ENCODE results near the gene FLNB.

Gene FLNB

GRCh38 chr3:58006661-58007060 is 1.6 kb upstream of the FLNB start:
- ATAC-seq (replicated peaks; ENCODE audit: extremely low read depth, poor library complexity, severe bottlenecking): no peak
- H3K27me3 Mint-ChIP-seq: no peaks in the 10 kb centered on the region
- H3K4me3 Mint-ChIP-seq: peak overlapping the region; percentile 28
- H3K36me3 Mint-ChIP-seq (ENCODE audit: insufficient read depth): peaks cover 6% of the 10 kb centered on the region
- peak overlapping the region; percentile 30 for H3K27ac Mint-ChIP-seq (ENCODE audit: low read depth)
- H3K9me3 Mint-ChIP-seq: no peaks in the 10 kb centered on the region
- peaks cover 20% of the 10 kb centered on the region for H3K4me1 Mint-ChIP-seq
- DNase-seq (ENCODE audit: low spot score in 2 of 2): no peak

- Mint-ChIP-seq H3K27ac (ENCODE audit: low read depth) (no peak overlapping the region), H3K36me3 (ENCODE audit: insufficient read depth) (peaks cover 6% of the 10 kb centered on the region), H3K4me1 (peaks cover 33% of the 10 kb centered on the region), H3K4me3 (peak overlapping the region; percentile 81), H3K9me3 (no peaks in the 10 kb centered on the region), H3K27me3 (no peaks in the 10 kb centered on the region)
- DNase-seq (ENCODE audit: low spot score in 2 of 2) (peak in 1 of 2 donors; percentile 10), ATAC-seq (replicated peaks; ENCODE audit: extremely low read depth, poor library complexity, severe bottlenecking) (no peak)
Measured at GRCh38 chr3:58009026-58009748, 965 bp downstream of the FLNB start.

GRCh38 chr3:58009749-58010535 is 1.7 kb downstream of the FLNB start:
- H3K27ac Mint-ChIP-seq (ENCODE audit: low read depth): no peak overlapping the region
- peaks cover 5% of the 10 kb centered on the region for H3K36me3 Mint-ChIP-seq (ENCODE audit: insufficient read depth)
- H3K27me3 Mint-ChIP-seq: no peaks in the 10 kb centered on the region
- no peak for DNase-seq (ENCODE audit: low spot score in 2 of 2)
- H3K9me3 Mint-ChIP-seq: no peaks in the 10 kb centered on the region
- peak overlapping the region; percentile 81 for H3K4me3 Mint-ChIP-seq
- ATAC-seq (replicated peaks; ENCODE audit: extremely low read depth, poor library complexity, severe bottlenecking): no peak
- H3K4me1 Mint-ChIP-seq: peaks cover 33% of the 10 kb centered on the region

- peak overlapping the region; percentile 81 for H3K4me3 Mint-ChIP-seq
- no peak for ATAC-seq (replicated peaks; ENCODE audit: extremely low read depth, poor library complexity, severe bottlenecking)
Measured at GRCh38 chr3:58010562-58010961, 2.3 kb downstream of the FLNB start.

GRCh38 chr3:58011580-58011979 is 3.4 kb downstream of the FLNB start:
- no peaks in the 10 kb centered on the region for H3K27me3 Mint-ChIP-seq
- peaks cover 33% of the 10 kb centered on the region for H3K4me1 Mint-ChIP-seq
- H3K4me3 Mint-ChIP-seq: no peak overlapping the region
- ATAC-seq (replicated peaks; ENCODE audit: extremely low read depth, poor library complexity, severe bottlenecking): no peak
- no peaks in the 10 kb centered on the region for H3K9me3 Mint-ChIP-seq
- no peak overlapping the region for H3K27ac Mint-ChIP-seq (ENCODE audit: low read depth)
- peaks cover 7% of the 10 kb centered on the region for H3K36me3 Mint-ChIP-seq (ENCODE audit: insufficient read depth)
- DNase-seq (ENCODE audit: low spot score in 2 of 2): no peak

More at GRCh38 chr3:58010562-58010961, 2.3 kb downstream of the FLNB start:
- no peaks in the 10 kb centered on the region for H3K9me3 Mint-ChIP-seq
- H3K36me3 Mint-ChIP-seq (ENCODE audit: insufficient read depth): peaks cover 5% of the 10 kb centered on the region
- H3K27me3 Mint-ChIP-seq: no peaks in the 10 kb centered on the region
- H3K27ac Mint-ChIP-seq (ENCODE audit: low read depth): no peak overlapping the region
- H3K4me1 Mint-ChIP-seq: peaks cover 33% of the 10 kb centered on the region
- no peak for DNase-seq (ENCODE audit: low spot score in 2 of 2)

- H3K9me3 Mint-ChIP-seq: no peaks in the 10 kb centered on the region
- peaks cover 7% of the 10 kb centered on the region for H3K36me3 Mint-ChIP-seq (ENCODE audit: insufficient read depth)
- no peak for DNase-seq (ENCODE audit: low spot score in 2 of 2)
- H3K4me1 Mint-ChIP-seq: peaks cover 33% of the 10 kb centered on the region
- no peak for ATAC-seq (replicated peaks; ENCODE audit: extremely low read depth, poor library complexity, severe bottlenecking)
- no peak overlapping the region for H3K27ac Mint-ChIP-seq (ENCODE audit: low read depth)
- no peak overlapping the region for H3K4me3 Mint-ChIP-seq
- no peaks in the 10 kb centered on the region for H3K27me3 Mint-ChIP-seq
Measured at GRCh38 chr3:58012302-58012701, 4.1 kb downstream of the FLNB start.

GRCh38 chr3:58013099-58013498 is 4.9 kb downstream of the FLNB start:
- Mint-ChIP-seq H3K4me3 (no peak overlapping the region), H3K27ac (ENCODE audit: low read depth) (no peak overlapping the region), H3K9me3 (no peaks in the 10 kb centered on the region), H3K4me1 (peaks cover 33% of the 10 kb centered on the region), H3K27me3 (no peaks in the 10 kb centered on the region), H3K36me3 (ENCODE audit: insufficient read depth) (peaks cover 7% of the 10 kb centered on the region)
- ATAC-seq (replicated peaks; ENCODE audit: extremely low read depth, poor library complexity, severe bottlenecking) (no peak), DNase-seq (ENCODE audit: low spot score in 2 of 2) (no peak)

- peaks cover 32% of the 10 kb centered on the region for H3K4me1 Mint-ChIP-seq
- H3K27ac Mint-ChIP-seq (ENCODE audit: low read depth): no peak overlapping the region
- no peaks in the 10 kb centered on the region for H3K27me3 Mint-ChIP-seq
- ATAC-seq (replicated peaks; ENCODE audit: extremely low read depth, poor library complexity, severe bottlenecking) (no peak), DNase-seq (ENCODE audit: low spot score in 2 of 2) (no peak)
- H3K4me3 Mint-ChIP-seq: no peak overlapping the region
- no peaks in the 10 kb centered on the region for H3K9me3 Mint-ChIP-seq
- H3K36me3 Mint-ChIP-seq (ENCODE audit: insufficient read depth): peaks cover 3% of the 10 kb centered on the region
Measured at GRCh38 chr3:58013973-58014649, 5.9 kb downstream of the FLNB start.

GRCh38 chr3:58015520-58015915 is 7.3 kb downstream of the FLNB start:
- no peaks in the 10 kb centered on the region for H3K9me3 Mint-ChIP-seq
- H3K36me3 Mint-ChIP-seq (ENCODE audit: insufficient read depth): peaks cover 3% of the 10 kb centered on the region
- no peaks in the 10 kb centered on the region for H3K27me3 Mint-ChIP-seq
- DNase-seq (ENCODE audit: low spot score in 2 of 2) (no peak), ATAC-seq (replicated peaks; ENCODE audit: extremely low read depth, poor library complexity, severe bottlenecking) (no peak)
- H3K27ac Mint-ChIP-seq (ENCODE audit: low read depth): no peak overlapping the region
- no peak overlapping the region for H3K4me3 Mint-ChIP-seq
- H3K4me1 Mint-ChIP-seq: peaks cover 19% of the 10 kb centered on the region

- DNase-seq (ENCODE audit: low spot score in 2 of 2) (no peak), ATAC-seq (replicated peaks; ENCODE audit: extremely low read depth, poor library complexity, severe bottlenecking) (no peak)
- no peaks in the 10 kb centered on the region for H3K27me3 Mint-ChIP-seq
- peaks cover 3% of the 10 kb centered on the region for H3K36me3 Mint-ChIP-seq (ENCODE audit: insufficient read depth)
- H3K9me3 Mint-ChIP-seq: no peaks in the 10 kb centered on the region
- H3K27ac Mint-ChIP-seq (ENCODE audit: low read depth): no peak overlapping the region
- H3K4me1 Mint-ChIP-seq: peaks cover 13% of the 10 kb centered on the region
- H3K4me3 Mint-ChIP-seq: no peak overlapping the region
Measured at GRCh38 chr3:58016710-58017109, 8.5 kb downstream of the FLNB start.

GRCh38 chr3:58018892-58019742 is 10.9 kb downstream of the FLNB start:
- DNase-seq (ENCODE audit: low spot score in 2 of 2) (no peak), ATAC-seq (replicated peaks; ENCODE audit: extremely low read depth, poor library complexity, severe bottlenecking) (no peak)
- Mint-ChIP-seq H3K9me3 (no peaks in the 10 kb centered on the region), H3K4me3 (no peak overlapping the region), H3K27ac (ENCODE audit: low read depth) (no peak overlapping the region), H3K4me1 (no peaks in the 10 kb centered on the region), H3K27me3 (no peaks in the 10 kb centered on the region), H3K36me3 (ENCODE audit: insufficient read depth) (peaks cover 3% of the 10 kb centered on the region)

GRCh38 chr3:58020783-58021071 is 12.5 kb downstream of the FLNB start:
- peaks cover 5% of the 10 kb centered on the region for H3K4me1 Mint-ChIP-seq
- no peaks in the 10 kb centered on the region for H3K27me3 Mint-ChIP-seq
- no peaks in the 10 kb centered on the region for H3K9me3 Mint-ChIP-seq
- ATAC-seq (replicated peaks; ENCODE audit: extremely low read depth, poor library complexity, severe bottlenecking): no peak
- DNase-seq (ENCODE audit: low spot score in 2 of 2): no peak
- H3K36me3 Mint-ChIP-seq (ENCODE audit: insufficient read depth): peaks cover 3% of the 10 kb centered on the region
- no peak overlapping the region for H3K4me3 Mint-ChIP-seq
- H3K27ac Mint-ChIP-seq (ENCODE audit: low read depth): no peak overlapping the region

Measured in central memory CD8-positive, alpha-beta T cell (primary cell).